ENCODE results near the gene EEF1AKMT1.

GRCh38 chr13:20729633-20730585 lies 43.9 kb downstream of the EEF1AKMT1 start:
- TF ChIP-seq CTCF (conservative IDR thresholded peaks at IDR 0.05; ENCODE audit: low read depth, low read length) (no peak), EZH2phosphoT487 (IDR thresholded peaks at IDR 0.05; ENCODE audit: borderline replicate concordance, low read length) (no peak), EZH2 (IDR thresholded peaks at IDR 0.05; ENCODE audit: low read length, unreplicated experiment) (no peak)

Measured in PC-3 (cell line).